Measurements from ENCODE around the gene MAP3K9.

MAP3K9 gene

GRCh38 chr14:70822530-70823185, 13.3 kb upstream of the MAP3K9 start:
- peak; percentile 32 for DNase-seq (ENCODE audit: low read depth)
- TF ChIP-seq, protein P1, sequence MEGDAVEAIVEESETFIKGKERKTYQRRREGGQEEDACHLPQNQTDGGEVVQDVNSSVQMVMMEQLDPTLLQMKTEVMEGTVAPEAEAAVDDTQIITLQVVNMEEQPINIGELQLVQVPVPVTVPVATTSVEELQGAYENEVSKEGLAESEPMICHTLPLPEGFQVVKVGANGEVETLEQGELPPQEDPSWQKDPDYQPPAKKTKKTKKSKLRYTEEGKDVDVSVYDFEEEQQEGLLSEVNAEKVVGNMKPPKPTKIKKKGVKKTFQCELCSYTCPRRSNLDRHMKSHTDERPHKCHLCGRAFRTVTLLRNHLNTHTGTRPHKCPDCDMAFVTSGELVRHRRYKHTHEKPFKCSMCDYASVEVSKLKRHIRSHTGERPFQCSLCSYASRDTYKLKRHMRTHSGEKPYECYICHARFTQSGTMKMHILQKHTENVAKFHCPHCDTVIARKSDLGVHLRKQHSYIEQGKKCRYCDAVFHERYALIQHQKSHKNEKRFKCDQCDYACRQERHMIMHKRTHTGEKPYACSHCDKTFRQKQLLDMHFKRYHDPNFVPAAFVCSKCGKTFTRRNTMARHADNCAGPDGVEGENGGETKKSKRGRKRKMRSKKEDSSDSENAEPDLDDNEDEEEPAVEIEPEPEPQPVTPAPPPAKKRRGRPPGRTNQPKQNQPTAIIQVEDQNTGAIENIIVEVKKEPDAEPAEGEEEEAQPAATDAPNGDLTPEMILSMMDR (conservative IDR thresholded peaks at IDR 0.05; ENCODE audit: control insufficient read depth, insufficient read depth, low read depth, low read length) = no peak
- peak overlapping the region; percentile 54 for H3K4me3 ChIP-seq (ENCODE audit: control insufficient read depth, low read depth, low read length)

DNA sequence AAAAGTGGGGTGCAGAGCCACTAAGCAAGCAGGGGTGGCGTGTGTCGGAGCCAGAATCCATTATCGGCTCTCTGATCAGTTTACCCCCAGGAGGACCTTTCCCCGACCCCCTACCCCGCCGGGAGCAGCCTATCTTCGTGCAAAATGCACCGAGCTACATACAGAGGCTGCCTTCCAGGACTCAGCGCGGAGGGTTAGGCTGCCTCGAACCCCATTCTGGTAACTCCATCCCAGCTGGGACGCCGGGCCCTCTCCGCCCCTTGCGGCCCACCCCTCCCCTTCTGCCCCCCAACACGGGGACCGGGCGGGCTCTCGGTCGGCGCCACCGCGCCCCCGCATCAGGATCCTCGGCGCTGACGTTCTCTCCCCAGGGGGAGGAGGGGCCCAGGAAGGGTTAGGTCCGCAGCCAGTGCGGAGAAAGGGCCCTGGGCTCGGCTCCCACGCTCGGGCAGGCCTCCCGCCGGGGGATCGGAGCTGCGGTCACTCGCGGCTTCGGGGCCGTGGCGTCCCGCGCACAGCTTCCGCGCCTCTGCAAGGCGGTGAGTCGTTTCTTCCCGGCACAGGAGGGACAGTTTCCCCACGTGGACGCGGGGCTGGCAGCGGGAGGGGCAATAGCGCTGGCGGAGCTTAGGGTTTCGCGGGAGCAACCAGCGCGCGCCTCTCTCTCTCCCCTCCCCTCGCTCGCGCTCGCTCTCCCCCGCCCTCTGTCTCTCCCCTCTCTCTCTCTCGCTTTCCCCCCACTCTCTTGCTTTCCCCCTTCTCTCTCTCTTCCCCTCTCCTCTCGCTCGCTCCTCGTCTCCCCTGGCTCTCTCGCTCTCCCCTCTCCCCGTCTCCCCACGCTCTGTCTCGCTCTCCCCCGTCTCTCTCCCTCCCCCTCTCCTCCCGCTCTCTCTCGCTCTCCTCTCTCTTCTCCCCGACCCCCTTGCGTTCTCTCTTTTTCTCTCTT, 12.5 kb upstream of the MAP3K9 start:
- TF ChIP-seq, protein P1 (conservative IDR thresholded peaks at IDR 0.05; ENCODE audit: control insufficient read depth, insufficient read depth, low read depth, low read length) = no peak
- peak; percentile 46 for DNase-seq (ENCODE audit: low read depth)
- peak overlapping the region; percentile 54 for H3K4me3 ChIP-seq (ENCODE audit: control insufficient read depth, low read depth, low read length)

DNA sequence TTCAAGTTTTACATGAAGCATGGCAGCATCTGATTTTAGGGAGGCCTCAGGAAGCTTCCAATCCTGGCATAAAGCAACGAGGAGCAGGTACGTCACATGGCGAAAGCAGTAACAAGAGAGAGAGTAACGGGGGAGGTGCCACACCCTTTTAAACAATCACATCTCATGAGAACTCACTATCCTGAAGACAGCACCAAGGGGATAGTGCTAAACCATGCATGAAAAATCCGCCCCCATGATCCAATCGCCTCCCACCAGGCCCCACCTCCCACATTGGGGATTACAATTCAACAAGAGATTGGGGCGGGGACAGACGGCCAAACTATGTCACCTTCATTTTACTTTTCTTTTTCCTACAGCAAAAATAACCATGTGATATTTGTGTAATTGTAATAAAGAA, 7.2 kb upstream of the MAP3K9 start:
- TF ChIP-seq, protein P1 (conservative IDR thresholded peaks at IDR 0.05; ENCODE audit: control insufficient read depth, insufficient read depth, low read depth, low read length) = no peak
- DNase-seq (ENCODE audit: low read depth) = no peak
- no peak overlapping the region for H3K4me3 ChIP-seq (ENCODE audit: control insufficient read depth, low read depth, low read length)

DNA sequence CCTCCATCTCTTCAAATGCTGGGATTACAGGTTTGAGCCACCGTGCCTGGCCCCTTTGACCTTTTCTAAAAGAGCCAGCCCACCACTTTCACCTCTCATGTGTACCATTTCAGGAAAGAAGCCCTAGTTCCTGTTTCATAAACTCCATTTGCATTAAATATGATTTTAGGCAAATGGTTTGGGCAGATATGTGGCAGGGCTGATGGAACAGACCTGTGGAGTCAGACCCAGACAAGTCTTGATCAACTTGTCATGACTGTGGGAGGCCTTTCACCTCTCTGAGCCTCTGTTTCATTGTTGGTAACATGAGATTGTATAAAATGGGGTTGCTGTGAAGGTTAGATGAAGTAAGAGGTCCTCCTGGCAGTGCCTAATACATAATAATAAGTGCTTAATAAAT, 5.2 kb upstream of the MAP3K9 start:
- no peak overlapping the region for H3K4me3 ChIP-seq (ENCODE audit: control insufficient read depth, low read depth, low read length)
- TF ChIP-seq, protein P1 (conservative IDR thresholded peaks at IDR 0.05; ENCODE audit: control insufficient read depth, insufficient read depth, low read depth, low read length) = no peak
- no peak for DNase-seq (ENCODE audit: low read depth)

DNA sequence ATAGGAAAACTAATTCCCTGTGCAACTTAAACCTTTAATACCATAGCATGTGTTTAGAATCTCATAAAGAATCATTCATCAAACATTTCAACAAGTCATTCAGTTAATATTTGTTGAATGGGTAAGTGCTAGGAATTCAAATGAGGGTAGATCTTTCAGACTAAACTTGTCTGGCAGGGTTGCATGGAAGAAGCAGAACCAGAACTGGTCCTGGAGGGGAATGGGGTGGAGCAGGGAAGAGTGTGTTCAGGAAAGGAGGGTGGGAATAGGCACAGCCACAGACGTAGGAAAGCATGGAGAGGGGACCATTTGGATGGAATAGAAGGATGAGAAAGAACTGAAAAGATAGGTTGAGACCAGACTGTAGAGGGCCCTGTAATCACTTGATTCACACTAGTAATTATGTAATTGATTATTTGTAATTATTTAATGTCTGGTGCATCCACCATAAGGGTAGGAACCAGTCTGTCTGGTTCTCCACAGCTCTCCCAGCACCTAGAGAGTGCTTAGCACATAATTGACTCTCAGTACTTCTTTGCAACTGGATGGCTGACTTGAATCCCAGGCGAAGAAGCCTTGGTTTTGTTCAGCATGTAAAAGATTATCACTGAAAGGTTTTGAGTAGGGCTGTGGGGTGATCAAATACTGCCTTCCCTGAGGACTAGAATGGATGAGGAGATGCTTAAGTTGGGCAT, 3.0 kb upstream of the MAP3K9 start:
- TF ChIP-seq, protein P1 (conservative IDR thresholded peaks at IDR 0.05; ENCODE audit: control insufficient read depth, insufficient read depth, low read depth, low read length) = no peak
- no peak overlapping the region for H3K4me3 ChIP-seq (ENCODE audit: control insufficient read depth, low read depth, low read length)
- no peak for DNase-seq (ENCODE audit: low read depth)

- H3K4me3 ChIP-seq (ENCODE audit: control insufficient read depth, low read depth, low read length) = no peak overlapping the region
- TF ChIP-seq, protein P1 (conservative IDR thresholded peaks at IDR 0.05; ENCODE audit: control insufficient read depth, insufficient read depth, low read depth, low read length) = no peak
- no peak for DNase-seq (ENCODE audit: low read depth)
Observed at GRCh38 chr14:70811578-70811977, 2.3 kb upstream of the MAP3K9 start.

Data from fibroblast of mammary gland (primary cell).